Activated CD4-positive, alpha-beta T cell treated with anti-CD3 and anti-CD28 coated beads, Interleukin-2, amount 50 U/mL, for 4 hours (primary cell): ENCODE results near the gene STARD10.
"Not testable (repeated sequence)": the region's sequence is repeated elsewhere in the genome, so short reads cannot be mapped to it uniquely, and the experiment has no call there.

Source experiments
- DNase-seq, 2 experiments: peaks; one replicate each; pipeline ENCODE4 v3.0.0-alpha.2; 2020

STARD10 gene

DNA sequence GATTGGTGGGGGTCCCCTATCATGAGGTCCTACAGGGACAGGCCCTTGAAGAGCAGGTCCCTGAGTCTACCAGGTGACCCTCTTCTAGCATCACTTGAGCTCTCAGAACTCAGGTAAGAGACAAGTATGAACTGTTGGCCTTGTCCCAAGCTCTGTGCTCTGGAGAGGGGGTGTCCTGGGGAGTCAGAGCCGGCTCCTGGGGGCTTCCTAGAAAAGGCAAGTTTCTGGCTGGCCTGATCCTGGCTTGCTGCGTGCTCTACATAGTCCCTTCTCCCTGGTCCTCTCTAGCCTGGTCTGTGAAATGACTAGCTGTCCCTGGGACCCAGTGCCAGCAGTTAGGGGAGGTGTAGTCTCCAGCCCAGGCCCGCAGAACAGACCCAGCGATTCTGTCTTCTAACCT, 31.8 kb upstream of the STARD10 start:
- no peak for DNase-seq

DNA sequence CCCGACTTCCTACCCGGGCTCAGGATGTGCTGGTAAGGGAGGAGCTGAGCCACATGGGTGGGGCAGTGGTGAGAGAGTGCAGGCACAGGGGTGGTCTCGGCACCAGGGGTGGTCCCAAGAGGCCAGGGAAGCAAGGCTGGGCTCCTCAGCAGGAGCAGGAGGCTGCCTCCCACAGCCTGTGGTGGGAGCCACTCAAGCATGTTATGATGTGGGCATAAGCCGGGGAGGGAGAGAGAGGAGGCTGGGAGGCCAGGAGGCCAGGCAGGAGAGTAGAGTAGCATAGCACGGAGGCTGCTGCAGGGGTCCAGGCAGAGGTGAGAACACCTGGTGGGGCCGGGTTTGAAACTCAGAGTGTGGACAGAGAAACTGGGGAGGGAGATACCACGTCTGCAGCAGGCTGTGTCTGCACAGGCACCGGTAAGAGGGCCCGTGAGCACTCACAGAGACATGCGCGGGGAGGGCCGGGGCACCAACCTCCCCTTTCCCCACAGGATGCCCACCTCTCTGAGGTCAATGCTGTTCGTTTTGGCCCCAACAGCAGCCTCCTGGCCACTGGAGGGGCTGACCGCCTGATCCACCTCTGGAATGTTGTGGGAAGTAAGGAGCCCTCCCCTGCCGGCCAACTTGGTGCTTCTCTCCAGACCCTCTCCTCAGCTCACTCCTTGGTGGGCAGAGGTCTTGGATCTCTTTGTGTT, 31.1 kb upstream of the STARD10 start:
- no peak for DNase-seq

DNA sequence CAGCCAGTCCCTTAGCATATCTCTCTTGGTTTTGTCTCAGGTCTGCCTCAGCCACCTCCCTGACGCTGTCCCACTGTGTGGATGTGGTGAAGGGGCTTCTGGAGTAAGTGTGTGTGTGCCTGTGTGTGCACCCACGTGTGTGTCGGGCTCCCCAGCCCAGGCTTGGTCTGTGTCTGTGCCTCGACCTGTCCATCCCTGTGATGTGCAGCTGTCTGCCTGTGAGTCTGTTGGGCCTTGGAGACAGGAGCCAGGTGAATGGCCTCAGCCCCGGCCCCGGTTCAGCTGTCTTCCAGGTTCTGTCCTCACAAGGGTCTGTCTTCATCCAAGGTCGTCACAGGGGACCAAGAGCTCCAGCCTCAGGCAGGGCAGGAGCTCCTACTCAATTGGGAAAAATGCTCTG, 30.2 kb upstream of the STARD10 start:
- DNase-seq, result no peak

DNA sequence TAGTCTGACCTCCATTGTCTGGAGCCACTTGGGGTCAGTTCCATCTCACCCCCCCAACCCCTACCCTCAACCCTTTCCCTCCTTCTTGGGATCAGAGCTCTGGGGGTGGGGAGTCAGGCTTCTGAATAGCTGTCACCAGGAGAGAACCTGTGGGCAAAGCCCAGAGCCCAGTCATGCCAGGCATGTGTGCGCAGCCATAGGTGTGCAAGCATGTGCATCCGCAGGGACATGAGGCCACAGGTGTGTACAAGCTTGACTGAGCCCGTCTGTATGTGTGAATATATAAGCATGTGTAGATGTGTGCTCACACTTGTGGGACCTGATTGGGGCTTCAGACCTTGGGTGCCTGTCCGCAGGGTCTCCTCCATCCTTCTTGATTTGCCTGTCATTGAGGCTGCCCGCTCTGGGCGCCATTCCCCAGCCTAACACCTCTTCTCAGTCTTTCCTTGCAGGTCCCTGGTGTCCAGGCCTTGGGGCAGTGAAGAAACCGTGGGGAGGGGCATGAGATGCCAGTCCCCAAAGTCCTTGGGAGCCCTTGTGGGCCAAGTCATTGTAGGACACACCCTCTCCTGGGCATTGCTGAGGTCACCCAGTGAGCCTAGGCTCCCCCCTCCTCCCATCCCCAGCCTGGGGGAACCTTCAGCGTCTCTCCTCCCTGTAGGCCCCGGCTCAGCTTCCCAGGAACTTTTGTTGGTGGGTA, 29.4 kb upstream of the STARD10 start:
- DNase-seq, result no peak

DNA sequence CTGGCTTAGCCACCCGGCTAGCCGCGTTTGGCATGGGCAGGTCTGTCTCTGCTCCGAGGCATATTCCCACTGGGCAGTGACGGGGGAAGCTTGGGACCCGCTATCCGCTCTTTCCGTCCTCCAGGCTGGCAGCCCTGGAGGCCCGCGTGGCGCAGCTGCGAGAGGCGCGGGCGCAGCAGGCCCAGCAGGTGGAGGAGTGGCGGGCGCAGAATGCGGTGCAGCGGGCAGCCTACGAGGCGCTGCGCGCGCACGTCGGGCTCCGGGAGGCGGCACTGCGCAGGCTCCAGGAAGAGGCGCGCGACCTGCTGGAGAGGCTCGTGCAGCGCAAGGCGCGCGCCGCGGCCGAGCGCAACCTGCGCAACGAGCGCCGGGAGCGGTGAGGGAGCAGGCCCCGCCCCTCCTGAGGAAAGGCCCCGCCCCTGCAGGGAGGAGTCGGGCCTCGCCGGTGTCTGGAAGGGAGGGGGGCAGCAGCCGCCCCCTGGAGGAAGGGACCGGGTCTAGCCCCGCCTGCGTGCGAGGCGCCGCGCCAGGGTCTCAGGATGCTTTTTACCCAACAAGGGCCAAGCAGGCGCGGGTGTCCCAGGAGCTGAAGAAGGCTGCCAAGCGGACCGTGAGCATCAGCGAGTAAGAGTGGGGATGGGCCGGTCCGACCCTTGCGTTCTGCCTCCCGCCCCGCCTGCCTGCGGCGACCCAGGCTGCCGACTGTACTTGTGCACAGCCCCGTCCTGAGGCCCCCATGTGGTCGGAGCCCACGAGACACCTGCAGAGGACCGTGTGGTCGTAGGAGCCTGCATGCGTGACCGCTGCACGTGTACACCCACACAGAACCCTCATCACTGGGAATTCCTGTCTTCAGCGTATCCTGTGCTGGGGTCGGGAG, 28.3 kb upstream of the STARD10 start:
- DNase-seq, result peak; percentile 83 to 85

DNA sequence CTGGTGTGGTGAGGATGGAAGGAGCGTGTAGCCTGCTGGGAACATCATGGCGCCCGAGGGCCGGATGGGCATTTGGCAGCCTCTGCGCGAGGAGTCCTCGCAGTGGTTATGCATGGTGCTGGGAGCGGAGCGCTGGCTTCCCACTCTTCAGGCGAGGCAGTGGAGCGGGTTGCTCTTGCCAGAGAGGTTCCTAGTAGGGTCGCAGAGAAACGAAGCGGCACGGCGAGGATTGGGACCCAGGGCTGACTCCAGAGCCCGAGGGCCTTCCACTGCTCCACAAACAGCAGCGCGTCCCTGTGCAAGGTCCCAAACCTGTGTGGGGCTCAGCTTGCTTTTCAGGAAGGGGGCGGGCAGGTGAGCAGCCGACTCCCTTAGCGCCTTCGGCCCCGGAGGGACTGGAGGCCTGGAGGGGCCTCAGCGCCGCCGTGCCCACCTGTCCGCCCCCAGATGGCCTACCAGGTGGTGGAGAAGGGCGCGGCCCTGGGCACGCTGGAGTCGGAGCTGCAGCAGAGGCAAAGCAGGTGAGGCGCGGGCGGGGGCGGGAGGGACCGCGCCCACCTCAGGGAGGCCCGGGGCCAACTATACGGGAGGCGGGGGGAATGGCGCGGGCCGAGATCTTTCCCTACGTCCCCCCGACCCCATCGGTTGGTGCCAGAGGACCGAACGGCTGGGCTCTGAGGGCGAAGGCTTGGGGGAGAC, 27.5 kb upstream of the STARD10 start:
- DNase-seq, result no peak

DNA sequence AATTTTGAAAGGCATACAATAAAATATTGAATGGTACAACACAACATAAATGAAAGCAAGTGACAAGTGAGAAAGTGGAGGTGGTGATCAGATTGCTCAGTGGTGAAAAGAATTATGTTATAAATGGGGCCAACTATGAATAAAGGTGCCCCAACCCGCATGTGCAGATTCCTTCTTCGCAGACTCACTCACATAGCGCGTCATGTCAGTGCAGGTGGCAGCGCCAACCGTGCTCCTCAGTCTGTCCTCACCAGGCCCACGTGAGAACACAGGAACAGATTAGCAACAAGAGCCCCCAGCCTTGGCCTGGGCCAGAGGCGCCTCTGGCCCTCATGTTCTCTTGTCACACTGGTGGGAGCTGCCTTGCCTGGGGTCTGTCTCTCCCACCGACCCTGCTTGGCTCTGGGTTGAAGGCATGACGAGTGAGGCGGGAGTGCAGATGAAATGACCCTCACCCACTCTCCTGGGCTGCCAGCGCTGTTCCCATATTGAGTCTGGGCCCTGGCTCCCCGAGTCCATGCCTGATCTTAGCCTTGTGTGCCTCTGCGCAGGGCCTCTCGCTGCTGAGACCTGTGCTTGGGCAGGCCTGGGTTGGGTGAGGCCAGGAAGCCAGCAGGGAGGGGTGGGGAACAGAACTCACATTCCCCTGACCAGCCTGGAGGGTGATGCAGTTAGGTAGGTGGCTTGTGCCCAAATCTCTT, 26.7 kb upstream of the STARD10 start:
- DNase-seq, result no peak

DNA sequence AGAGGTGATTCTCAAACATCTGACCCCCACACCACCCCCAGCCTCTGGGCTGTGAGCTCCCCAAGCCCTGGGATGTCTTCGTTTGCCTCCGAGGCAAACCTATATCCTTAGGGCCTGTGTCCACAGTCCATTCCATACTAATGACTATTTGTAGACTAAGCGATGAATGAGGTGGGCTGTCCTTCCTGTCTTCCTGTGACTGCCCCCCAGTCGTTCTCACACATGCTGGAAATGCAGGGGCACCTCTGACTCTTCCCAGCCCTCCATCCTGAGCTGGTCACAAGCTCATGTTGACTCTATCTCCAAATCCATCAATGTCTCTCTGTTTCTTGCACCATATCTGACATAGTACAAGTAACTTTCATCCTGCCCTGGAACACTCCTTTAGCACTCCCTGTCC, 25.1 kb upstream of the STARD10 start:
- no peak for DNase-seq

DNA sequence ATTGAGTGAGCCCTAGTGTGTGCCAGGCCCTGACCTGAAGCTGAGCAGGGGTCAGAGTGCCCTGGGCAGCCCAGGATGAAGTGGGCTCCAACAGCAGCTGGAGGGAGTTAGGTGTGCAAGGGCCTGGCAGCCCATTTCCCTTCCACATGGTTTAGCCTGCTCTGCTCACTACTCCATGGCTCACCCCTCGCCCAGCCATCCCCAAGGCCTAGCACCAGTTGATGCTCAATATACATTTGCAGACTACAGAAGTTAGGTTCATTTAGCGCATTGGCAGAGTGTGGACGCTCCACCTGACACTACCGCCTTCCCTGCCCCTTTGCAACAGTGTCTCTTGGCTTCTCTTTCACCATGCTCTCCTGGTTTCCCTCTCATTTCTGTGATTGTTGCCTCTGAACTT, 24.1 kb upstream of the STARD10 start:
- no peak for DNase-seq

DNA sequence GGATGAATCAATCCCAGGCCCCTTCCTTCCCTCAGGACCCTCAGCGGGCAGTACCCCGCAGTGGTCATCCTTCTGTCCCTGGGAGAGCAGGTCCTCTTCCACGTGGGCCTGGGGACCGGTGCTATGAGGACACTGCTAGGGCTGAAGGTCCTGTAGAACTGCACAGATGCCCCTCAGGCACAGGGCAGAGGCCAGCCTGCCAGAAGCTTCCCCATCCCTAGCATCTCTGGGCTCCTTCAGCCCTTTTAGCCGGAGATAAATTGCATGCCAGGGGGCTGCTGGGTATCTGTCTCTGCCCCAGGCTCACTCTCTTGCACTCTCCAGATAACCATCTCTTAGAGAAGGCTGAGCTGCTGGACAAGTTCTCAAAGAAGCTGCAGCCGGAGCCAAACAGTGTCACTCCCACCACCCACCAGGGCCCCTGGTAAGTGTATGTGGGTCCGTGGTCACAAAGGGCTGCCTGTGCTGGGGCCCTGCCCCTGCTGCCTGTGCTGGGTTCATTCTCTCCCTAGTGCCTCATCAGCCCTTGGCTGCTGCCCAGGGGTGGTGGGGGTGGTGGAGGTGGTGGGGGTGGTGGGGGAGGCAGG, 22.6 kb upstream of the STARD10 start:
- DNase-seq, result no peak

DNA sequence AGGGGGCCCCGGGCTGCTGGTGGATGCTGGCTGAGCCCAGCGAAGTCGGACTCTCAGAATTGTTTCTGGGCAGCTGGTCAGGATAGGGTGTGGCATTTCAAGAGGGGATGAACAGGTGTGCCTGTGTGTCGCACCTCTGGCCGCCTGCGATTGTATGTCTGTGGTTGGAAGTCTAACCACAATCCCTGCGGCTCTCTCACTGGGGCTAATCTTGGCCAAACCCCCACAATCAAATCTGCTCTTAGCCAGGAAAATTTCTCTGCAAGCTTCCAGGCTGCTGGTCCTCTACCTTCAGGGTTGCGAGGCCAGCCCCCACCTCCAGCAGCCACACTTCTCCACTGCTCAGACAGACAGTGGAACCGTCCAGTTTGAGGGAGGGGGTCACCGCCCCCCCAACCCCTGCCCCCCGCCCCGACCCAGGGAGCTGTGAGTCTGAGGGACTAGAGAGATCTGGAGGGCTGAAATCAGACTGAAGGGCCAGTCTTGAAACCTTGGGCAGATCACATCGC, 21.3 kb upstream of the STARD10 start:
- DNase-seq, result no peak

DNA sequence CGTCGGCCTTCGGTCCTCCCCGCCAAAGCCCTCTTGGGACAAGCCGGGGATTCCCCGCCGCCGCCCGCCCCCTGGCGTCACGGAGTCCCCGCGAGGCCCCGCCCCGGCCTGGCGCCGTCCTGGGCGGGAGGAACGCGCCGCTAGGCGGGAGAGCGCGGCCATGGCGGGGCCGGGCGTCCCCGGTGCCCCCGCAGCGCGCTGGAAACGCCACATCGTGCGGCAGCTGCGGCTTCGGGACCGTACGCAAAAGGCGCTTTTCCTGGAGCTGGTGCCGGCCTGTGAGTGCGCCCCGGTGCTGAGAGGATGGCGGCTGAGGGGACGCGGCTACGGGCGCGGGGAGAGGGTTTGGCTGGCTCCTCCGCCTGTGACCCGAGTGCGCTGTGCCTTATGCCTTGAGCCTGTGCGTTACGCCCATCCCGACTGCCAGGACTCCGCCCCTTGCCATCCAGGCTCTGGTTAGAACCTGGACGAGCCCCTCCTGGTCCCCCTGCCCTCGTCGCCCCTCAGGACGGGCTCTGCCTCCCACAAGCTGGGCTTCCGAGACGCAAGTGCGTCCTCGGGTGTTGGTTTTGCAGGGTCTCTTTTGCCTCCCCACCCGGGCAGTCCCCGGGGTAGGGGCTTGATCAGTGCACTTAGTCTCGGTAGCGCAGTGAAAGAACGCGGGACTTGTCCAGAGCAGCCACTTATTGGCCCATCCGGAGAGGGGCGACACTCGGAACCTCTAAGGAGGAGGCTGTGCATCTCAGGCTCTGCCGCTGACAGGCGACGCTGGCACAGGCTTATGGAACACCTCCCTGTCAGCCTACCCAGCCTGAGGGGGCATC, 20.7 kb upstream of the STARD10 start, which contains the start of gene ATG16L2:
Gene ATG16L2, plus strand, starts transcription at position 126 of the 824 bp plus-strand sequence. Its CDS starts 35 bp downstream, at position 161.
- peak; percentile 82 to 83 for DNase-seq

DNA sequence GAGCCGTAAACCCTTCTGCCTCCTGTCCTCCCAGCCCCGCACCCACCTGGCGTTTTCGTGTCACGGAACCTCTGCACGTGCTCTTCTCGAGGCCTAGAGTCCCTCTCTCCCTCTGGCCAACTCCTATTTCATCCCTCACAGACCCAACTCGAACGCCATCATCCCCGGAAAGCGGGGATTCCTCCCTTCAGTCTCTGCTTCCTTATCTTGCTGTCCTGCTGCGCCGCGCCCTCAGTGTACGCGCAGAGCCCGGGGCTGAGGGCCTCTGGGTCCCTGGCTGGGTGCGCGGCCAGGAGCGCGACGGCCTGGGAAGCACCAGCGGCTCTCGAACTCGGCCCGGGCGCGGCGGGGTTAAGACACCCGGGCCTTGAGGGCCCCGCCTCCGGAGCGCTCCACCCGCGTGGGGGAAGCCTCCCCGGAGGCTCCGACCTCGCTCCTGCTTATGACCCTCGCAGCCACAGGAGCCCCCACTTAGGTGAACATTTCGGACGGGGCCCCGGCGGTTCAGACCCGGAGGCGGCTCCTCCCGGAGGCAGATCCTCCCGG, 20.0 kb upstream of the STARD10 start:
- no peak for DNase-seq

DNA sequence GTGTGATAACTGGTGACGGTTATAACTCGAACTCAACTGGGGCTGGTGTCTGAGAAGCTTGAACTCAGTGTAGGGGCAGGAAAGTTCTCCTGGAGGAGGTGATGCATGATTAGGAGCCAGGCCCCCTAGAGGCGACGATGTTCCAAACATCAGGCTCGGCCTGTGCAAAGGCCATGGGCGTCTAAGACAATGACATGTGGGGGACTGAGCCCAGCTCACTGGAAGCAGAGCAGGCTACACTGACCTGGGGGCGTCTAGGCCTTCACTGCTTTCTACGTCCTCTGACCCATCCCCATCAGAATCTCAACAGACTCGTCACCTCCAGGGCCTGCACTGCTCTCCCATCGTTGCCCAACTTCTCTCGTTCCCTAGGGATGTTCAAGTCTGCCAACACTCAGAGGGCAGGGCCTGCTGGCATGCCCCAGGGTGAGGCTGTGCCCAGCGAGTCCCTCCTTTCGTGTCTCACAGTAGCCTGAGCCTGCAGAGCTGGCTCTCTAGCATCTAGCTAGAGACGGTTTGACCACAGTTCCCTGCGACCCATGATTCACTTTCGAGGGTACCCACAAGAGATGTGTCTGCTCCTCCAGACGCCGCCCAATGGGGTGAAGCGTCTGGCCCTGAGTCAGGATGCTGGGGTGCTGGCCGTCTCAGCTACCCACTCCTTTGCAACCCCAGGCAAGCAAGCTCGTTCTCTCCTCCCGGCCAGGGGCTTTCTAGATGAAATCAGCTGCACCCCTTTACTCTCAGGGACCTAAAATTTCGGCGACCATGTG, 19.3 kb upstream of the STARD10 start:
- DNase-seq, result peak; percentile 58 to 59

DNA sequence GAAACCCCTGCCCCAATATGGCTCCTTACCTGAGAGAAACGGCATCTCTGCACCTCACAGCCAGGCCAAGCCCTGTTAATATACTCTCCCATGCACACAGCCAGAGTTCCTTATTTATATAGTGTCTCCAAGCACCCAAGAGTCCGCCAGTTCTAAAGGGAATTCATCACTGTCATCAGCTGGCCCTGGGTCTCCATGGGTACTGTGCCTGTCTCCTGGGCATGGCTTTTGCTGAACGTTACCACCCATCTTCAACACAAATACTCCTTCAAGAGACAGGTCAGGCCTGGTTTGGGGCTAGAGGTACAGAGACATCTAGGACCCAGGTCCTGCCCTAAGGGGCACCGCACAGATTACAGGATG, 18.7 kb upstream of the STARD10 start:
- no peak for DNase-seq

DNA sequence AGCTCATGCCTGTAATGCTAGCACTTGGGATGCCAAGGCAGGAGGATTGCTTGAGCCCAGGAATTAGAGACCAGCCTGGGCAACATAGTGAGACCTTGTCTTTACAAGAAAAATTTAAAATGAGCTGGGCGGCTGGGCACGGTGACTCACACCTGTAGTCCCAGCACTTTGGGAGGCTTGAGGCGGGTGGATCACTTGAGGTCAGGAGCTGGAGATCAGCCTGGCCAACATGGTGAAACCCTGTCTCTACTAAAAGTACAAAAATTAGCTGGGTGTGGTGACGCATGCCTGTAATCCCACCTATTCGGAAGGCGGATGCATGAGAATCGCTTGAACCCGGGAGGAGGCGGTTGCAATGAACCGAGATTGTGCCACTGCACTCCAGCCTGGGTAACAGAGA, 17.8 kb upstream of the STARD10 start:
- DNase-seq, result not testable (repeated sequence)

DNA sequence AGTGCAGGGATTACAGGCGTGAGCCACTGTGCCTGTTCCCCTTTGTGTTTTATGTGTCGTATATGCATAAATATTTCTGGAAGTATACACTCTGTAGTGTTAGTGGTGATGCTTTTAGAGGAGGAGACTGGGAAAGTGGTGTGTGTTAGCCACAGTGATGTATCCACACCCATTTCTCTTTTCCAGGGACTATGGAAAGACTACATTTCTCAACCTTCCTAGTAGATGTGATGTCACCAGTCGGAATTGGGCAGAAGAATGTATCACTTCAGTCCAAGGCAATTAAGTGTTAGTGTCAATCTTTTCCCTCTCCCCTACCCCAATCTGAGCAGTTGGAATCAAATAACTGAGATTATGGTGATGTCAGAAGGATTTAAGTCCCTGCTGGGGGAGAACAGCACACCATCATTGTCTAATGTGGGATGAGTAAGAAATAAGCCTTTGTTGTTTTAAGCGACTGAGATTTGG, 14.5 kb upstream of the STARD10 start:
- DNase-seq, result no peak

DNA sequence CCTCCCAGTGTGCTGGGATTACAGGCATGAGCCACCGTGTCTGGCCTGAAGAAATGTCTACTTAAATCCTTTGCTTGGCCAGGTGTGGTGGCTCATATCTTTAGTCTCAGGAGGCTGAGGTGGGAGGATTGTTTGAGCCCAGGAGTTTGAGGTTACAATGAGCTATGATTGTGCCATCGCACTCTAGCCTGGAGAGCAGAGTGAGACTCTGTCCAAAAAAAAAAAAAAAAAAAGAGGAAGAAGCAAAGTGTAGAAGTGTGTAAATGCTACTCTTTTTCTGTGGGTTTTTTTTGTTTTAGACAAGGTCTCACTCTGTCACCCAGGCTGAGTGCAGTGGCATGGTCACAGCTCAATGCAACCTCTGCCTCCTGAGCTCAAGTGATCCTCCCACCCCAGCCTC, 13.9 kb upstream of the STARD10 start:
- DNase-seq, result no peak

DNA sequence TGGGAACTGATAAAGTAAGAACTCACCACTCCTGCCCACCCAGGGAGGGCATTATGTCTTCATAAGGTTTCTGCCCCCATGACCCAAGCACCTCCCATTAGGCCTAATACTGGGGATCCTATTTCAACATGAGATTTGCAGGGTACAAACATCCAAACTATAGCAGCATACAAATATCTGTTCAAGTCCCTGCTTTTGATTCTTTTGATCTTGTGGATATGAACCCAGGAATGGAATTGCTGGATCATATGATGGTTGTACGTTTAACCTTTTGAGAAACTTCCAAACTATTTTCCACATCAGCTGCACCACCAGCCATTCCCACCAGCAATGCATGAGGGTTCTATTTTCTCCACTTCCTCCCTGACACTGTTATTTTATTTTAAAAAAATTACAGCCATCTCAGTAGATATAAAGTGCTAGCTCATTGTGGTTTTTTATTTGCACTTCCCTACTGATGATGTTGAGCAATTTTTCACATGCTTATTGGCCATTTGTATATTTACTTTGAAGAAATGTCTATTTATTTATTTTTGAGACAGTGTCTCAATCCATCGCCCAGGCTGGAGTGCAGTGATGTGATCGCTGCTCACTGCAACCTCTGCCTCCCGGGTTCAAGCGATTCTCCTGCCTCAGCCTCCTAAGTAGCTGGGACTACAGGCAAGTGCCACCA, 13.3 kb upstream of the STARD10 start:
- no peak for DNase-seq
